HepG2 (cell line): ENCODE measurements around the gene MIX23. TPM values are rescaled to one million over a fixed set of nuclear protein-coding genes. Genes with fewer than 3 reads are reported as not detected.
A peak's percentile ranks its signal among the peaks of the same experiment; 100 is the strongest.

ENCODE experiments used
- ATAC-seq: fragments of 200-7000 bp; cut with Tn5 transposase; 3 replicates; pipeline ENCODE4 v1.9.1; 2020; ENCODE audit warnings: mild to moderate bottlenecking, moderate library complexity
- Bru-seq: library from RNA; stranded (reverse); fragments of 400-500 nt; gene quantifications from one replicate; lab custom pipeline; 2021; lab: Mats Ljungman, UMichigan
- BruChase-seq, 2 experiments: library from RNA; stranded (reverse); fragments of 400-500 nt; gene quantifications; one replicate each; lab custom pipeline; 2021; lab: Mats Ljungman, UMichigan
- BruUV-seq: library from RNA; stranded (reverse); fragments of 400-500 nt; replicated peaks from 2 replicates; lab custom pipeline; 2021; lab: Mats Ljungman, UMichigan
- CTCF ChIA-PET: fragments of 300-600 bp; formaldehyde crosslinking; extraction: SDS; loops from one replicate; lab custom pipeline; 2021; ENCODE audit warnings: low total read pairs, inconsistent platforms, low intra/inter-chr PET ratio; lab: Yijun Ruan, JAX
- POLR2A ChIA-PET: fragments of 350-600 bp; sonication (Branson Sonifier 250); formaldehyde crosslinking; loops from one replicate; lab custom pipeline; 2020; ENCODE audit warnings: antibody characterized with exemption, inconsistent platforms; lab: Yijun Ruan, JAX
- DNase-seq: peaks from one replicate; pipeline ENCODE4 v3.0.0-alpha.2; 2015; ENCODE audit warnings: low spot score
- FAIRE-seq: peaks from 3 replicates; lab custom pipeline; 2011; peaks lifted over from hg19 to GRCh38; lab: Jason Lieb, UNC
- H2AFZ ChIP-seq: one replicate; pipeline ENCODE4 v1.6.1; 2011; ENCODE audit warnings: low read length, inconsistent platforms
- H3K27ac ChIP-seq: fragments of 300-600 bp; 3 replicates; pipeline ENCODE4 v1.8.0; 2011; ENCODE audit warnings: mixed run types, mild to moderate bottlenecking, mixed read lengths, low read length, inconsistent platforms; ENCODE audit not compliant: insufficient read depth; ENCODE audit errors: extremely low read length
- H3K27me3 ChIP-seq, 2 experiments: fragments of 200-600 bp in 1 of 2; 2 replicates in 1 of 2; 3 replicates in 1 of 2; pipeline versions ENCODE4 v1.6.0 to v1.8.0; 2011; ENCODE audit warnings: low read length in 2 of 2, mild to moderate bottlenecking in 2 of 2, moderate library complexity in 2 of 2, inconsistent platforms in 1 of 2; ENCODE audit not compliant: insufficient read depth in 2 of 2, control insufficient read depth in 1 of 2
- H3K36me3 ChIP-seq, 2 experiments: fragments of 200-600 bp in 1 of 2; replicated peaks in 1 of 2; 2 replicates in 1 of 2; 3 replicates in 1 of 2; pipeline versions ENCODE4 v1.5.1 to v1.8.0; 2011; ENCODE audit warnings: low read length in 2 of 2, inconsistent platforms in 1 of 2; ENCODE audit not compliant: insufficient read depth in 2 of 2, control insufficient read depth in 1 of 2
- H3K4me1 ChIP-seq: 2 replicates; pipeline ENCODE4 v1.5.1; 2012; ENCODE audit warnings: low read length, inconsistent platforms; ENCODE audit not compliant: insufficient read depth
- H3K4me2 ChIP-seq: 2 replicates; pipeline ENCODE4 v1.6.0; 2011; ENCODE audit warnings: low read depth, low read length, inconsistent platforms
- H3K4me3 ChIP-seq, 3 experiments: fragments of 200-600 bp in 1 of 3; sonication (generic), shearing (Covaris generic) in 1 of 3; replicated peaks in 1 of 3; 2 replicates each; pipeline ENCODE4 v1.5.1; 2011 to 2016; ENCODE audit warnings: low read length in 3 of 3, inconsistent platforms in 2 of 3, low read depth in 2 of 3, mild to moderate bottlenecking in 2 of 3, control low read depth in 1 of 3, mixed read lengths in 1 of 3; ENCODE audit not compliant: insufficient read depth in 1 of 3
- H3K79me2 ChIP-seq: one replicate; pipeline ENCODE4 v1.6.1; 2011; ENCODE audit warnings: low read length, inconsistent platforms; ENCODE audit not compliant: insufficient read depth
- H3K9ac ChIP-seq: 2 replicates; pipeline ENCODE4 v1.6.0; 2011; ENCODE audit warnings: mild to moderate bottlenecking, low read depth, low read length, inconsistent platforms; ENCODE audit not compliant: insufficient read depth
- H3K9me3 ChIP-seq: 2 replicates; pipeline ENCODE4 v1.5.1; 2012; ENCODE audit warnings: mild to moderate bottlenecking, low read length
- H4K20me1 ChIP-seq: 2 replicates; pipeline ENCODE4 v1.6.0; 2011; ENCODE audit warnings: inconsistent platforms, mild to moderate bottlenecking, low read length, moderate library complexity; ENCODE audit not compliant: insufficient read depth
- JUND ChIP-seq: sonication (generic); formaldehyde crosslinking; IDR thresholded peaks from 2 replicates; pipeline ENCODE4 v1.8.0; 2022; ENCODE audit warnings: mild to moderate bottlenecking, missing genetic modification reagents
- MATR3 ChIP-seq: sonication (generic); formaldehyde crosslinking; IDR thresholded peaks from 2 replicates; pipeline ENCODE4 v1.4.0; 2020; ENCODE audit warnings: missing genetic modification reagents
- PAXIP1 ChIP-seq: sonication (generic); formaldehyde crosslinking; conservative IDR thresholded peaks from 2 replicates; pipeline ENCODE4 v1.4.0; 2020; ENCODE audit warnings: mild to moderate bottlenecking, missing genetic modification reagents, moderate library complexity
- SUZ12 ChIP-seq: fragments of 150-350 bp; IDR thresholded peaks from 2 replicates; pipeline ENCODE4 v1.6.1; 2014; ENCODE audit warnings: low read depth, low read length
- YEATS2 ChIP-seq: sonication (generic); formaldehyde crosslinking; IDR thresholded peaks from 2 replicates; pipeline ENCODE4 v1.4.0; 2020; ENCODE audit warnings: missing genetic modification reagents, borderline replicate concordance
- ZBED4 ChIP-seq: sonication (generic); formaldehyde crosslinking; IDR thresholded peaks from 2 replicates; pipeline ENCODE4 v1.4.0; 2020; ENCODE audit warnings: missing genetic modification reagents, borderline replicate concordance
- ZNF878 ChIP-seq: sonication (generic); formaldehyde crosslinking; IDR thresholded peaks from 2 replicates; pipeline ENCODE4 v1.8.1; 2023; ENCODE audit warnings: mild to moderate bottlenecking, missing genetic modification reagents, moderate library complexity
- WGBS: methylation state at CpG from one replicate; pipeline ENCODE4 v1.1.6; 2017; ENCODE audit warnings: low lambda C conversion rate; 5-methylcytosine and 5-hydroxymethylcytosine counted together
- in situ Hi-C: cut with HindIII; loops from 2 replicates; pipeline ENCODE4 v1.10.0; 2017; ENCODE audit warnings: low pct_unique_long_range_greater_than_20kb; ENCODE audit not compliant: extremely low pct_ligation_motif_present
- intact Hi-C: fragments of 100-400 bp; cut with micrococcal nuclease; formaldehyde crosslinking; loops from one replicate; pipeline ENCODE4 v1.10.0; 2022; ENCODE audit not compliant: unreplicated experiment
- long read RNA-seq, 2 experiments: library from RNA in 1 of 2; library from polyadenylated mRNA in 1 of 2; stranded (forward) in 1 of 2; unstranded in 1 of 2; transcript quantifications; one replicate each; pipeline ENCODE4 v2.0.0, GENCODE V29; 2019 to 2022
- polyA minus RNA-seq, 3 experiments: library from RNA; depleted of rRNA, polyadenylated mRNA; stranded (reverse); fragments of >200 nt; gene quantifications; 2 replicates each; pipeline ENCODE4 v1.2.3, GENCODE V29; 2011; ENCODE audit warnings: low replicate concordance in 1 of 3
- polyA plus RNA-seq, 8 experiments: library from polyadenylated mRNA; depleted of rRNA in 3 of 8; stranded (reverse) in 7 of 8; unstranded in 1 of 8; fragments of >200 nt; fragmentation: Illumina TruSeq in 4 of 8; extraction: Trizol in 4 of 8; gene quantifications; 2 replicates each; pipeline versions ENCODE4 v1.2.1 to v1.2.3, GENCODE V29; 2011 to 2016; ENCODE audit warnings: low read depth in 4 of 8, missing spikeins in 1 of 8, mixed read lengths in 1 of 8; ENCODE audit not compliant: insufficient read depth in 1 of 8
- total RNA-seq, 5 experiments: library from RNA; depleted of rRNA; stranded (reverse); fragments of >200 nt; fragmentation: Illumina TruSeq; extraction: Trizol; gene quantifications; 2 replicates each; pipeline ENCODE4 v1.2.3, GENCODE V29; 2016; ENCODE audit warnings: low read depth in 1 of 5

MIX23 gene
- total RNA-seq (2016; rRNA removed; fragmentation: Illumina TruSeq; extraction: Trizol), result 152 and 233 TPM in 2 replicates
- total RNA-seq (2016; cell fraction: cytosol; rRNA removed; fragmentation: Illumina TruSeq; extraction: Trizol; ENCODE audit: low read depth), result 96.3 and 103 TPM in 2 replicates
- total RNA-seq (2016; cell fraction: insoluble cytoplasmic fraction; rRNA removed; fragmentation: Illumina TruSeq; extraction: Trizol), result 150 and 251 TPM in 2 replicates
- total RNA-seq (2016; cell fraction: membrane; rRNA removed; fragmentation: Illumina TruSeq; extraction: Trizol), result 93.8 and 116 TPM in 2 replicates
- 55.1 and 57.7 TPM in 2 replicates for total RNA-seq (2016; cell fraction: nucleus; rRNA removed; fragmentation: Illumina TruSeq; extraction: Trizol)
- 16.2 and 20.0 TPM in 2 replicates for polyA plus RNA-seq (2011; rRNA removed)
- 10.9 and 12.5 TPM in 2 replicates for polyA plus RNA-seq (2011; cell fraction: cytosol; rRNA removed)
- 7.9 and 12.8 TPM in 2 replicates for polyA plus RNA-seq (2011; cell fraction: nucleus; rRNA removed)
- 65.6 and 98.8 TPM in 2 replicates for polyA plus RNA-seq (2012)
- polyA plus RNA-seq (2016; cell fraction: cytosol; fragmentation: Illumina TruSeq; extraction: Trizol; ENCODE audit: low read depth), result 99.1 and 102 TPM in 2 replicates
- 274 and 298 TPM in 2 replicates for polyA plus RNA-seq (2016; cell fraction: insoluble cytoplasmic fraction; fragmentation: Illumina TruSeq; extraction: Trizol; ENCODE audit: low read depth)
- polyA plus RNA-seq (2016; cell fraction: membrane; fragmentation: Illumina TruSeq; extraction: Trizol; ENCODE audit: low read depth), result 96.2 and 118 TPM in 2 replicates
- 116 and 117 TPM in 2 replicates for polyA plus RNA-seq (2016; cell fraction: nucleus; fragmentation: Illumina TruSeq; extraction: Trizol; ENCODE audit: insufficient read depth, low read depth)
- polyA minus RNA-seq (2011; rRNA and poly(A)+ RNA removed; ENCODE audit: low replicate concordance), result 3.6 and 4.8 TPM in 2 replicates
- 18.9 and 22.0 TPM in 2 replicates for polyA minus RNA-seq (2011; cell fraction: cytosol; rRNA and poly(A)+ RNA removed)
- polyA minus RNA-seq (2011; cell fraction: nucleus; rRNA and poly(A)+ RNA removed), result 23.4 and 27.4 TPM in 2 replicates
- percentile 90 among the genes with signal in this experiment for Bru-seq, nascent RNA
- percentile 74 among the genes with signal in this experiment for BruChase-seq, experiment 1, labeled RNA remaining after a 6-hour chase
- BruChase-seq, experiment 2, labeled RNA remaining after a 2-hour chase, result percentile 76 among the genes with signal in this experiment
- long read RNA-seq, experiment 1, transcript CCDC58-201 (5 exons, 720 nt), result major isoform, 30 of 35 reads
- long read RNA-seq, experiment 1, partial matches to known transcripts, result 0 of 35 reads
- long read RNA-seq, experiment 1, other reads (novel, unspliced or antisense), result 4 of 35 reads
- long read RNA-seq, experiment 2, transcript CCDC58-201 (5 exons, 720 nt), result major isoform, 19 of 50 reads
- long read RNA-seq, experiment 2, partial matches to known transcripts, result 24 of 50 reads
- long read RNA-seq, experiment 2, other reads (novel, unspliced or antisense), result 7 of 50 reads

GRCh38 chr3:122382888-122383666 is at the start of gene MIX23:
MIX23 (minus strand) TSS chr3:122383231; CDS start chr3:122383224, 7 bp downstream.
- H3K9me3 ChIP-seq, result no peaks in the 10 kb centered on the region
- ATAC-seq (peak; percentile 77), DNase-seq (peak; percentile 88), FAIRE-seq (peak; percentile 86)
- H3K27ac ChIP-seq, result peak within 1 kb of the TSS; percentile 88
- intact Hi-C loops, result loop anchor here (1.0 to 10.0 kb wide), 2 partner anchors 18 to 838 kb away; partner anchors contain the start of gene POLQ
- ChIA-PET POLR2A (interaction anchor here (0.7 to 4.0 kb wide), 12 partner anchors 9 to 296 kb away, joined by 3 to 103 read pairs (median 10); partner anchors contain the start of genes PARP14 and WDR5B), CTCF (interaction anchor here (1.6 kb wide), 1 partner anchor 77 kb away, joined by 8 read pairs; no protein-coding TSS in a partner anchor)
- peak within 1 kb of the TSS; percentile 83 to 96 (median 84) for H3K4me3 ChIP-seq
- no peaks in the 10 kb centered on the region; a peak in 1 of 5 replicates for H3K27me3 ChIP-seq
- peaks cover 73% of the 10 kb centered on the region for H3K4me1 ChIP-seq
- H2AFZ ChIP-seq, result peak within 1 kb of the TSS; percentile 51
- peak within 1 kb of the TSS; percentile 80 for H3K9ac ChIP-seq
- BruUV-seq, result no TSS peak
- 2% methylated on average over 30 of the region's 31 CpGs for WGBS
- H4K20me1 ChIP-seq, result no peaks in the 10 kb centered on the region
- H3K4me2 ChIP-seq, result peak within 1 kb of the TSS; percentile 97
- peaks cover 0 to 3% of the 10 kb centered on the region in 2 experiments; a peak in 1 of 5 replicates for H3K36me3 ChIP-seq
- in situ Hi-C loops, result no loop called here
- H3K79me2 ChIP-seq, result peaks cover 89% of the 10 kb centered on the region
- peak; percentile 66; the same call in 1 of the 2 replicates for TF ChIP-seq YEATS2 (CRISPR knock-in tag)
- peak; percentile 36; the same call in 1 of the 2 replicates for TF ChIP-seq PAXIP1 (CRISPR knock-in tag)
- TF ChIP-seq JUND, result no peak
- no peak for TF ChIP-seq SUZ12
- no peak for TF ChIP-seq MATR3
- TF ChIP-seq ZBED4 (CRISPR knock-in tag), result no peak
- TF ChIP-seq ZNF878 (CRISPR knock-in tag), result no peak
